NB4 (cell line): Measurements from ENCODE around the gene GZMM.

Experiments used
- CTCF ChIP-seq: IDR thresholded peaks from one replicate; pipeline ENCODE4 v1.5.1; 2012; ENCODE audit warnings: low read depth, low read length
- MAX ChIP-seq: IDR thresholded peaks from 2 replicates; pipeline ENCODE4 v1.6.1; 2011; ENCODE audit warnings: low read depth, low read length
- POLR2A ChIP-seq: IDR thresholded peaks from 2 replicates; pipeline ENCODE4 v1.6.1; 2011; ENCODE audit warnings: mild to moderate bottlenecking; ENCODE audit not compliant: insufficient read length; ENCODE audit errors: extremely low read depth

- TF ChIP-seq CTCF (no peak), MAX (no peak), POLR2A (no peak)
Observed at GRCh38 chr19:580274-580835, 36.5 kb downstream of the GZMM start.
